Psoas muscle (tissue), 8 donors: ENCODE measurements around the gene PRPH2. TPM values are rescaled to one million over a fixed set of nuclear protein-coding genes. Genes with fewer than 3 reads are reported as not detected.

Experiments
- ATAC-seq, 4 donors: fragments of 200-7000 bp; cut with Tn5 transposase; one replicate each; pipeline ENCODE4 v1.9.1; 2020; ENCODE audit warnings: moderate library complexity in 3 of 4, mild to moderate bottlenecking in 2 of 4
- DNase-seq, 2 donors: peaks; one replicate each; pipeline ENCODE4 v3.0.0-alpha.2; 2020
- H3K27ac ChIP-seq: fragments of 200-600 bp; one replicate; pipeline ENCODE4 v1.8.0; 2022
- H3K27me3 ChIP-seq, 3 donors: fragments of 200-600 bp in 1 of 3; one replicate each; pipeline versions ENCODE4 v1.6.1 to v1.8.0; 2013 to 2022; ENCODE audit warnings: low read length in 2 of 3, mild to moderate bottlenecking in 2 of 3, moderate library complexity in 1 of 3; ENCODE audit not compliant: insufficient read depth in 3 of 3
- H3K36me3 ChIP-seq, 2 donors: fragments of 200-600 bp in 1 of 2; one replicate each; pipeline versions ENCODE4 v1.6.1 to v1.8.0; 2013 to 2022; ENCODE audit warnings: low read depth in 1 of 2, mild to moderate bottlenecking in 1 of 2, moderate library complexity in 1 of 2; ENCODE audit not compliant: insufficient read depth in 1 of 2
- H3K4me1 ChIP-seq: fragments of 200-600 bp; one replicate; pipeline ENCODE4 v1.8.0; 2022
- H3K4me3 ChIP-seq: fragments of 200-600 bp; one replicate; pipeline ENCODE4 v1.8.0; 2022; ENCODE audit warnings: mild to moderate bottlenecking
- H3K9me3 ChIP-seq: fragments of 200-600 bp; one replicate; pipeline ENCODE4 v1.8.0; 2022
- WGBS, 3 donors: extraction: QIAGEN DNeasy Blood & Tissue Kit; methylation state at CpG; one replicate each; pipeline versions ENCODE4 v1.1.6 to v1.1.7; 2013; 5-methylcytosine and 5-hydroxymethylcytosine counted together
- intact Hi-C, 2 donors: fragments of 100-400 bp; cut with DNase I; formaldehyde crosslinking; loops; one replicate each; pipeline versions ENCODE4 v1.11.0 to v1.14.2; 2022
- polyA plus RNA-seq, 3 donors: library from polyadenylated mRNA; stranded (reverse); fragments of 200-250 nt; gene quantifications; one replicate each; pipeline ENCODE4 v1.2.3, GENCODE V29; 2013
- total RNA-seq, 4 donors: library from RNA; stranded (reverse); fragmentation: NEBNext Ultra II Directional in 2 of 4; extraction: Animal tissue kit (Norgen Biotek cat#: 25700) in 2 of 4; gene quantifications; one replicate each; pipeline versions ENCODE4 v1.2.1 to v1.2.4, GENCODE V29; 2021 to 2023
- TF ChIP-seq, protein P1 (sequence below): fragments of 200-600 bp; IDR thresholded peaks from one replicate; pipeline ENCODE4 v1.8.0; 2022; ENCODE audit warnings: antibody characterized with exemption
- donor health status: healthy with polysubstance abuse.
- donor health status: DM: no; HTN: no; CAD: no; lungs with moderate emphysema.
- donor health status: Bipolar disorder and iron deficiency.
- donor health status: healthy.
- donor health status: DM: yes; HTN: yes; CAD: no.
- donor health status: DM: no; HTN: no; CAD: no.
- donor health status: DM: no; HTN: no; CAD: no.
- donor health status: DM: yes; HTN: yes; CAD: no.

Gene PRPH2
- total and polyA plus RNA-seq, 7 donors, result 0.13 to 4.9 (median 2.8) TPM

DNA sequence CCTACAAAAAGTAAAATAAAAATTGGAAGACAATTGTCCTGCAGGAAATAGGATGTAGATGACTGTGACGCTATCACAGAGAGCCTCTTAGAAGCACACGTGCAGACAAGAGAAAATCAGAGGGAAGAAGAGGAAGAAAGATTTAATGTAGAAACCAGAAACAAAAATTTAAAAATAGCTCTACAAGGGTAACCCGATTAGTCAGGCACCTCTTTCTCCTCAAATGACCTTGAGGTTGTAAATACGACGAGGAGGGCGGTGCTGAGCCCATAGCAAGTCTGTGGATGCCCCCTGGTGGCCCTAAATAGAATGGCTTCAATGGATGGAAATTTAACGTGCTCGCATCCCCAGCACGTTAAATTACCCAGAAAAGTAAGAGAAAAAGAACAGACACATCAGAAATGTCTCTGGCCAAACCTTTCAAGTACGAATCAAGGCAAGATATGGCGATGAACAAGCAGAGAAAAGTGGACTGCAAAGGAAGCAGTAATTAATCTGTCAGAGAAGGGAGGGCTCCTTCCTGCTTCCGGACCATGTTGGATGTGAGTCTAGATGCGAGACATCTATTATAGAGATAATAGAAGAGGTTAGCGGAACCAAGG lies 4.2 kb upstream of the PRPH2 start:
- peaks cover 7% of the 10 kb centered on the region for H3K4me1 ChIP-seq
- H3K27me3 ChIP-seq, result no peaks in the 10 kb centered on the region
- peak; percentile 93 to 97 (median 96) for ATAC-seq
- intact Hi-C loops, result loop anchor here (2.0 to 10.0 kb wide), 3 partner anchors 66 to 151 kb away; partner anchors contain the start of gene RPL7L1 (in 2 of the 2)
- TF ChIP-seq, protein P1, sequence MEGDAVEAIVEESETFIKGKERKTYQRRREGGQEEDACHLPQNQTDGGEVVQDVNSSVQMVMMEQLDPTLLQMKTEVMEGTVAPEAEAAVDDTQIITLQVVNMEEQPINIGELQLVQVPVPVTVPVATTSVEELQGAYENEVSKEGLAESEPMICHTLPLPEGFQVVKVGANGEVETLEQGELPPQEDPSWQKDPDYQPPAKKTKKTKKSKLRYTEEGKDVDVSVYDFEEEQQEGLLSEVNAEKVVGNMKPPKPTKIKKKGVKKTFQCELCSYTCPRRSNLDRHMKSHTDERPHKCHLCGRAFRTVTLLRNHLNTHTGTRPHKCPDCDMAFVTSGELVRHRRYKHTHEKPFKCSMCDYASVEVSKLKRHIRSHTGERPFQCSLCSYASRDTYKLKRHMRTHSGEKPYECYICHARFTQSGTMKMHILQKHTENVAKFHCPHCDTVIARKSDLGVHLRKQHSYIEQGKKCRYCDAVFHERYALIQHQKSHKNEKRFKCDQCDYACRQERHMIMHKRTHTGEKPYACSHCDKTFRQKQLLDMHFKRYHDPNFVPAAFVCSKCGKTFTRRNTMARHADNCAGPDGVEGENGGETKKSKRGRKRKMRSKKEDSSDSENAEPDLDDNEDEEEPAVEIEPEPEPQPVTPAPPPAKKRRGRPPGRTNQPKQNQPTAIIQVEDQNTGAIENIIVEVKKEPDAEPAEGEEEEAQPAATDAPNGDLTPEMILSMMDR, result peak; percentile 95
- H3K4me3 ChIP-seq, result peak overlapping the region; percentile 75
- peak overlapping the region; percentile 58 for H3K27ac ChIP-seq
- H3K36me3 ChIP-seq, result no peaks in the 10 kb centered on the region
- no peaks in the 10 kb centered on the region for H3K9me3 ChIP-seq
- peak; percentile 63 to 80 for DNase-seq
- 1 to 3% (median 3%) methylated on average over 14 of the region's 14 CpGs for WGBS, 3 donors

DNA sequence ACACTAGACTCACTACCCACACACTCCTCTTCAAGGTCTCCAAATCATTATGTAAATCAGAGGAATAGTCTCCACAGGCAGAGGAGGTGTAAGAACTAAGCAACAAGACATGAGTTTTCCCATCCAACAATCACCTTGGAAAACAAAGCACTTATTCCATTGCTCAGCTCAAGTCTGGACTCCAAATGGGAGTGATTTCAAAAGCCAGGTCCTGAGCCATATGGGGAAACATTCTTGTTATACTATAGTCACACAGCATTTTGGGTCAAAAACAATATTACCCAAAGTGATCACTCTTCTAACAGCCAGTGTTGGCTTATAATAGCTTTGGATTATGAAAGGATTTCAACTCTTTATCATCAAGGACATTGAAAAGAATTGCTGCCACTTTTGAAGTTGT lies 3.6 kb upstream of the PRPH2 start:
- ATAC-seq (no peak), DNase-seq (no peak)
- no peaks in the 10 kb centered on the region for H3K36me3 ChIP-seq
- H3K27ac ChIP-seq, result peak overlapping the region; percentile 58
- H3K9me3 ChIP-seq, result no peaks in the 10 kb centered on the region
- TF ChIP-seq, protein P1, result no peak
- peaks cover 7% of the 10 kb centered on the region for H3K4me1 ChIP-seq
- no peaks in the 10 kb centered on the region for H3K27me3 ChIP-seq
- intact Hi-C loops, result loop anchor here (2.0 to 10.0 kb wide), 3 partner anchors 65 to 151 kb away; partner anchors contain the start of gene RPL7L1 (in 2 of the 2)
- H3K4me3 ChIP-seq, result peak overlapping the region; percentile 75

DNA sequence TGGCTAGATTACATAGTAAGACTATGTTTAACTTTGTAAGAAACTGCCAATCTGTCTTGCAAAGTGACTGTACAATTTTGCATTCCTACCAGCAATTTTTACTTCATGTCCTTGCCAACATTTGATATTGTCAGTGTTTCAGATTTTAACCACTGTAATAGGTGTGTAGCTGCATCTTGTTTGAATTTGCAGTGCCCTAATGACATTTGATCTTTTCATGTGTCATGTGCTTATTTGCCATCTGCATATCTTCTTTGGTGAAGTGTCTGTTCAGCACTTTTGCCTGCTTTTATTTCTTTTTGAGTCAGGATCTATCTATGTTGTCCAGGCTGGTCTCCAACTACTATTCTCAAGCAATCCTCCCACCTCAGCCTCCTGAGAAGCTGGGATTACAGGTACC lies 2.4 kb upstream of the PRPH2 start:
- no peak for DNase-seq
- Histone ChIP-seq H3K4me3 (no peak overlapping the region), H3K27me3 (no peaks in the 10 kb centered on the region), H3K4me1 (peaks cover 7% of the 10 kb centered on the region), H3K36me3 (no peaks in the 10 kb centered on the region), H3K9me3 (no peaks in the 10 kb centered on the region), H3K27ac (no peak overlapping the region)
- TF ChIP-seq, protein P1, result no peak
- ATAC-seq, result peak in 1 of 4 donors; percentile 42
- intact Hi-C loops, result loop anchor here (5.0 to 10.0 kb wide), 2 partner anchors 150 to 152 kb away; partner anchors contain the start of gene RPL7L1 (in 2 of the 2)

DNA sequence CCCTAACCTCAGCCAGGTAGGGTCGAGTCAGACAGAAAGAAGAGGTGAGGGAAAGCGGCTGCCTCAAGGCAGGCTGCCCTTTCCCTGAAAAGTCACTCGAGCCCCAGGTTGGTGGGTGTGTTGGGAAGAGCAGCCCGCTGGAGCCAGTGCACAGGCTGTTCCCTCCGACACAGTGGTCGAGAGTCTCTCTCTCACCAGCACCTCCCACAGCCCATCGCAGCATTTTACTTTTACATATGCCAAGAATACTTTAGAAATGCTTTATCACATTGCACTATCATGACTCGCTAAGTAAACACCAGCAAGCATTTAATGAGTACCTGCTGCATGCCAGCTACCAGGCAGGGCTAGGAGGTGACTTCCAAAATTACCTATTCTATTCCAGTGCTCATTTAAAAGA lies 1.7 kb downstream of the PRPH2 start:
- ATAC-seq (no peak), DNase-seq (no peak)
- TF ChIP-seq, protein P1, result no peak
- Histone ChIP-seq H3K27ac (no peak overlapping the region), H3K36me3 (no peaks in the 10 kb centered on the region), H3K4me1 (no peaks in the 10 kb centered on the region), H3K4me3 (no peak overlapping the region), H3K9me3 (no peaks in the 10 kb centered on the region), H3K27me3 (no peaks in the 10 kb centered on the region)
- WGBS, 3 donors, result 64 to 77% (median 72%) methylated on average over 8 of the region's 8 CpGs
- intact Hi-C loops, result loop anchor here in 1 of 2 donors (10.0 kb wide), 1 partner anchor 154 kb away; the partner anchor contains the start of gene RPL7L1

DNA sequence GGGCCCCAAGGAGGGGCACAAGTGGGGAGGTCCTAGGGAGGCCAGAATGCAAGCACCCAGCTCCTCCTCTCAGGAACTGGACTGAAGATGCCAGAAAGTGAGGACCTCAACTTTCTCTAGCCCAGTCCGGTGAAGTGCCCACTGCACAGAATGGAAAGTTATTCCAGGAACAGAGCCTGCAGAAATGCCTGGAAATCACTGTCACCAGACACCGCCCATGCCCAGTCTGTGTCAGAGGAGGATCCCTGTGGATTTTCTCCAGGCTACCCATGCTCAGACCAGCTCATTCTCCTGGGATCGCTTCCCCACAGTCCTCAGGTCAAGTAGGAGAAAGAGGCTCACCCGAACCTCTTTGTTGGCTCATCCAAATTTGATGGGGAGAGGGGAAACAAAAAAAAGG lies 6.5 kb downstream of the PRPH2 start:
- no peaks in the 10 kb centered on the region for H3K4me1 ChIP-seq
- TF ChIP-seq, protein P1, result no peak
- no peak overlapping the region for H3K4me3 ChIP-seq
- DNase-seq (no peak), ATAC-seq (no peak)
- no peaks in the 10 kb centered on the region for H3K36me3 ChIP-seq
- no peaks in the 10 kb centered on the region for H3K27me3 ChIP-seq
- WGBS, 3 donors, result 78 to 92% (median 84%) methylated on average over 4 of the region's 4 CpGs
- H3K27ac ChIP-seq, result no peak overlapping the region
- intact Hi-C loops, result no loop called here
- H3K9me3 ChIP-seq, result peaks cover 8% of the 10 kb centered on the region
